Vagina (tissue), 2 donors: ENCODE measurements around the gene CFAP299. TPM values are rescaled to one million over a fixed set of nuclear protein-coding genes. Genes with fewer than 3 reads are reported as not detected.

Experiments used
- DNase-seq, 2 donors: peaks; one replicate each; pipeline ENCODE4 v3.0.0-alpha.2; 2017; ENCODE audit errors: extremely low spot score in 2 of 2
- H3K27ac ChIP-seq: fragments of 200-600 bp; sonication (generic); one replicate; pipeline ENCODE4 v1.5.1; 2019
- H3K27me3 ChIP-seq: fragments of 200-600 bp; sonication (generic); one replicate; pipeline ENCODE4 v1.5.1; 2019
- H3K36me3 ChIP-seq, 2 donors: fragments of 200-600 bp; sonication (generic); one replicate each; pipeline ENCODE4 v1.5.1; 2017 to 2019
- H3K4me1 ChIP-seq: fragments of 200-600 bp; sonication (generic); one replicate; pipeline ENCODE4 v1.5.1; 2019
- H3K4me3 ChIP-seq, 2 donors: fragments of 200-600 bp; sonication (generic); 1 replicate in 1 of 2; 2 replicates in 1 of 2; pipeline ENCODE4 v1.5.1; 2016 to 2019
- H3K9me3 ChIP-seq: fragments of 200-600 bp; sonication (generic); one replicate; pipeline ENCODE4 v1.5.1; 2019
- CTCF ChIP-seq, 3 experiments: fragments of 450-650 bp in 2 of 3; fragments of 200-600 bp in 1 of 3; sonication (generic) in 1 of 3; IDR thresholded peaks; one replicate each; pipeline ENCODE4 v1.5.1; 2017 to 2019; ENCODE audit warnings: antibody characterized with exemption in 3 of 3, mild to moderate bottlenecking in 2 of 3, moderate library complexity in 2 of 3
- POLR2A ChIP-seq, 2 donors: fragments of 450-650 bp; IDR thresholded peaks; one replicate each; pipeline ENCODE4 v1.6.1; 2017; ENCODE audit warnings: antibody characterized with exemption in 2 of 2, mild to moderate bottlenecking in 2 of 2, moderate library complexity in 2 of 2
- POLR2AphosphoS5 ChIP-seq, 2 donors: sonication (generic); formaldehyde crosslinking; IDR thresholded peaks; one replicate each; pipeline ENCODE4 v1.9.0; 2017; ENCODE audit warnings: antibody characterized with exemption in 2 of 2, mild to moderate bottlenecking in 2 of 2, low read depth in 1 of 2; ENCODE audit not compliant: insufficient read depth in 1 of 2
- intact Hi-C: fragments of 100-400 bp; cut with DNase I; formaldehyde crosslinking; loops from one replicate; pipeline ENCODE4 v1.15.1; 2023
- total RNA-seq: library from RNA; depleted of rRNA; stranded (reverse); fragments of >200 nt; gene quantifications from one replicate; pipeline ENCODE4 v1.2.3, GENCODE V29; 2016

Gene CFAP299
- total RNA-seq, 1 donor from 2014 or later: not detected

GRCh38 chr4:80529026-80529425, 193.5 kb downstream of the CFAP299 start:
- TF ChIP-seq POLR2A (IDR thresholded peaks at IDR 0.05): no peak
- DNase-seq: no peak
- intact Hi-C loops: no loop called here
- Histone ChIP-seq H3K27ac (no peak overlapping the region), H3K4me1 (no peaks in the 10 kb centered on the region), H3K36me3 (no peaks in the 10 kb centered on the region), H3K27me3 (no peaks in the 10 kb centered on the region), H3K9me3 (no peaks in the 10 kb centered on the region), H3K4me3 (no peak overlapping the region)

DNA sequence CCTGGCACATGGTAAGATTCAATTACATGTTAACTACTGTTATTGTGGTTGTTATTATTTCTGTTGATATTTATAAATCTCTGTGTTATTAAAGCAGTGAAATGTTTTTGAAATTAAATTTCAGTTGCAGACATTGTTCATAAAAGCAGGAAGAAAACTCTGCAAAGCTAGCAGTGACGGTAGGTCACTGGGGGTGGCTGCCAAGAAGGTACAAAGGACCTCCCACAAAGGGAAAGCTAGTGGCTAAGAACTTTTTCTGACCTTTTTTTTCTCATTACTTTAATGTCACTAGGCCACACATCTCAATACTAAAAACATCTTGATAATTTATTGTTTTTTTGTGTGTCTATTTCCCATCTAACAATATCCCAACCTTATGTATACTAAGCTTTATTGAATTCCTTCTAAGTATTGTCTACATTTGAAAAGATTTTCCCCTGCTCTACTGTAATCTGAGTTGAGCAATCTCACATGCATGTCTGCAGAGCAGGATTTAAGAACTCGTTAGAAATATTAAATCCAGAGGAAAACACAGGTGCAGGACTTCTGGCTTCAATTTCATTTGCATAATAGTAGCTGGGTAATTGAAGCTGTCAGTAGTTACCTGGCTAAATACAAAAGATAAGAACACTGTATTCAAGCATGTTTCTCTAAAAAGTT, 197.3 kb downstream of the CFAP299 start:
- Histone ChIP-seq H3K4me3 (no peak overlapping the region), H3K4me1 (no peaks in the 10 kb centered on the region), H3K9me3 (no peaks in the 10 kb centered on the region), H3K36me3 (no peaks in the 10 kb centered on the region), H3K27me3 (no peaks in the 10 kb centered on the region), H3K27ac (no peak overlapping the region)
- DNase-seq: no peak
- intact Hi-C loops: no loop called here
- no peak for TF ChIP-seq CTCF (IDR thresholded peaks at IDR 0.05)
- no peak for TF ChIP-seq POLR2AphosphoS5 (IDR thresholded peaks at IDR 0.05; ENCODE audit: insufficient read depth in 1 of 2, low read depth in 1 of 2)
- TF ChIP-seq POLR2A (IDR thresholded peaks at IDR 0.05): no peak

- Histone ChIP-seq H3K27ac (no peak overlapping the region), H3K4me3 (no peak overlapping the region), H3K27me3 (no peaks in the 10 kb centered on the region), H3K9me3 (no peaks in the 10 kb centered on the region), H3K36me3 (no peaks in the 10 kb centered on the region), H3K4me1 (no peaks in the 10 kb centered on the region)
- intact Hi-C loops: no loop called here
- TF ChIP-seq POLR2AphosphoS5 (IDR thresholded peaks at IDR 0.05; ENCODE audit: insufficient read depth in 1 of 2, low read depth in 1 of 2): no peak
- no peak for TF ChIP-seq POLR2A (IDR thresholded peaks at IDR 0.05)
- no peak for TF ChIP-seq CTCF (IDR thresholded peaks at IDR 0.05)
- no peak for DNase-seq
These were observed 200.0 kb downstream of the CFAP299 start for GRCh38 chr4:80535551-80535950.

GRCh38 chr4:80538276-80538926, 202.9 kb downstream of the CFAP299 start:
- Histone ChIP-seq H3K36me3 (no peaks in the 10 kb centered on the region), H3K9me3 (no peaks in the 10 kb centered on the region), H3K27me3 (no peaks in the 10 kb centered on the region), H3K4me1 (no peaks in the 10 kb centered on the region), H3K27ac (no peak overlapping the region), H3K4me3 (no peak overlapping the region)
- no peak for DNase-seq
- intact Hi-C loops: no loop called here
- TF ChIP-seq POLR2A (IDR thresholded peaks at IDR 0.05): no peak
- TF ChIP-seq POLR2AphosphoS5 (IDR thresholded peaks at IDR 0.05; ENCODE audit: insufficient read depth in 1 of 2, low read depth in 1 of 2): no peak
- no peak for TF ChIP-seq CTCF (IDR thresholded peaks at IDR 0.05)

DNA sequence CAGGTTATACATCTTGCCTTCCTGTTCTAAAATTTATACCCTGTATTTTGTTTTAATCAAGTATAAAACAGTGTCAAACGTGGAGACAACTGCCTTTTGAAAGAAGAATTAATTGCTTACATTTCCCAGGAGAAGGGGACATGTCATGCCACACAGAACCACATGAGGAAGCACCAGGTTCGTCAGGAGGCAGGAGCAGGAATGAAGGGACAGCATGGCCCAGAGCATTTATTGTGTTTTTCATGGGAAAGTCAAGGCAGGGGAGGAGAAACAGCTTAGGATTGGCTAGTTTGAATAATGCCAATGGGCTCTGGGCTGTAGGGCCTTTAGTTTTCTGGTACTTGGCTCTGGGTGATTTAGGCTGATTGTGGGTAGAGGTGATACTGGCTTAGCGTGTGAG, 203.7 kb downstream of the CFAP299 start:
- DNase-seq: no peak
- intact Hi-C loops: no loop called here

More for the DNA sequence above, 203.7 kb downstream of the CFAP299 start:
- no peak overlapping the region for H3K27ac ChIP-seq
- no peaks in the 10 kb centered on the region for H3K4me1 ChIP-seq
- H3K36me3 ChIP-seq: no peaks in the 10 kb centered on the region
- no peaks in the 10 kb centered on the region for H3K27me3 ChIP-seq
- H3K4me3 ChIP-seq: no peak overlapping the region
- TF ChIP-seq POLR2AphosphoS5 (IDR thresholded peaks at IDR 0.05; ENCODE audit: insufficient read depth in 1 of 2, low read depth in 1 of 2) (no peak), CTCF (IDR thresholded peaks at IDR 0.05) (no peak), POLR2A (IDR thresholded peaks at IDR 0.05) (no peak)
- H3K9me3 ChIP-seq: no peaks in the 10 kb centered on the region
